ENCODE measurements around the gene SETD2.

Gene SETD2

GRCh38 chr3:47017504-47018268, 146.2 kb downstream of the SETD2 start:
- Histone ChIP-seq H4K20me1 (ENCODE audit: insufficient read depth, low read length) (no peaks in the 10 kb centered on the region), H3K4me1 (ENCODE audit: insufficient read depth, low read length) (peaks cover 94% of the 10 kb centered on the region), H3K27me3 (ENCODE audit: insufficient read depth, low read length, poor library complexity) (no peaks in the 10 kb centered on the region), H3K4me3 (ENCODE audit: low read depth in 1 of 2, low read length in 2 of 2) (no peak overlapping the region; a peak in 1 of 4 replicates), H3K9ac (ENCODE audit: low read depth, low read length) (peak overlapping the region; percentile 61), H3K79me2 (ENCODE audit: insufficient read depth, low read length) (peaks cover 49% of the 10 kb centered on the region), H3K4me2 (ENCODE audit: insufficient read depth, low read length) (peak overlapping the region; percentile 46), H3K9me3 (ENCODE audit: insufficient read depth, low read length, severe bottlenecking) (no peaks in the 10 kb centered on the region), H3K36me3 (ENCODE audit: insufficient read depth, low read length) (peaks cover 49% of the 10 kb centered on the region), H3K27ac (ENCODE audit: low read length) (peak overlapping the region; percentile 97), H2AFZ (ENCODE audit: low read depth, low read length) (no peak overlapping the region)
- ATAC-seq (ENCODE audit: insufficient read depth, low read depth) (peak; percentile 66), DNase-seq (peak; percentile 87)
- TF ChIP-seq, protein P1, sequence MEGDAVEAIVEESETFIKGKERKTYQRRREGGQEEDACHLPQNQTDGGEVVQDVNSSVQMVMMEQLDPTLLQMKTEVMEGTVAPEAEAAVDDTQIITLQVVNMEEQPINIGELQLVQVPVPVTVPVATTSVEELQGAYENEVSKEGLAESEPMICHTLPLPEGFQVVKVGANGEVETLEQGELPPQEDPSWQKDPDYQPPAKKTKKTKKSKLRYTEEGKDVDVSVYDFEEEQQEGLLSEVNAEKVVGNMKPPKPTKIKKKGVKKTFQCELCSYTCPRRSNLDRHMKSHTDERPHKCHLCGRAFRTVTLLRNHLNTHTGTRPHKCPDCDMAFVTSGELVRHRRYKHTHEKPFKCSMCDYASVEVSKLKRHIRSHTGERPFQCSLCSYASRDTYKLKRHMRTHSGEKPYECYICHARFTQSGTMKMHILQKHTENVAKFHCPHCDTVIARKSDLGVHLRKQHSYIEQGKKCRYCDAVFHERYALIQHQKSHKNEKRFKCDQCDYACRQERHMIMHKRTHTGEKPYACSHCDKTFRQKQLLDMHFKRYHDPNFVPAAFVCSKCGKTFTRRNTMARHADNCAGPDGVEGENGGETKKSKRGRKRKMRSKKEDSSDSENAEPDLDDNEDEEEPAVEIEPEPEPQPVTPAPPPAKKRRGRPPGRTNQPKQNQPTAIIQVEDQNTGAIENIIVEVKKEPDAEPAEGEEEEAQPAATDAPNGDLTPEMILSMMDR (IDR thresholded peaks at IDR 0.05; ENCODE audit: borderline replicate concordance, extremely low read depth, low read length, poor library complexity, severe bottlenecking) = peak; percentile 29
- no peak for TF ChIP-seq EZH2 (IDR thresholded peaks at IDR 0.05; ENCODE audit: borderline replicate concordance, low read depth, low read length, severe bottlenecking)

DNA sequence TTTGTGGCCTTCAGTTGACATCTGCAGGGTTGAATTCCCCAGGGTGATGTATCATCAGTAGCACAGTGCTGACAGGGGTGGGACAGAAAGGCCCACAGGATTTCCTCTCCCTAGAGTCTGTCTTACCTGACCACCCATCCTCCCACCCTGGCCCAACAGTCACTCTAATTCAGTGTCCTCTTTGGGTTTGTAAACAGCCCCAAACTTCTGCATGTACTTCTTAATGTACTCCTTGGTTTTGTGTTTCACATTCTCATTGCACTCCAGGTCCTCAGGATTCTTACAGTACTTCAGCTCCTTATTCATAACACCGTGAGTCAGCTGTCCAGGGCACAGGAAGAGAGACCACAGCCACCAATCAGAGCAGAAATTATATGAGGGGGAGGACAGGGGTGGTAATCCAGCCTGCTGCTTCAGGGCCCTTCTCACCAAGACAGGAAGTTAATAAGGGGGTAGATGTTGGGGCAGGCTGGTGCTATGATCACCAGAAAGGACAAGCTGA, 146.9 kb downstream of the SETD2 start:
- Histone ChIP-seq H3K4me3 (ENCODE audit: low read depth in 1 of 2, low read length in 2 of 2) (peak overlapping the region in 1 of 2 experiments; percentile 4; a peak in 1 of 4 replicates), H3K9me3 (ENCODE audit: insufficient read depth, low read length, severe bottlenecking) (no peaks in the 10 kb centered on the region), H3K27ac (ENCODE audit: low read length) (peak overlapping the region; percentile 97), H3K79me2 (ENCODE audit: insufficient read depth, low read length) (peaks cover 42% of the 10 kb centered on the region), H3K27me3 (ENCODE audit: insufficient read depth, low read length, poor library complexity) (no peaks in the 10 kb centered on the region), H3K9ac (ENCODE audit: low read depth, low read length) (peak overlapping the region; percentile 61), H3K4me1 (ENCODE audit: insufficient read depth, low read length) (peaks cover 89% of the 10 kb centered on the region), H4K20me1 (ENCODE audit: insufficient read depth, low read length) (no peaks in the 10 kb centered on the region), H3K36me3 (ENCODE audit: insufficient read depth, low read length) (peaks cover 51% of the 10 kb centered on the region), H3K4me2 (ENCODE audit: insufficient read depth, low read length) (peak overlapping the region; percentile 46), H2AFZ (ENCODE audit: low read depth, low read length) (no peak overlapping the region)
- TF ChIP-seq EZH2 (IDR thresholded peaks at IDR 0.05; ENCODE audit: borderline replicate concordance, low read depth, low read length, severe bottlenecking) = no peak
- TF ChIP-seq, protein P1 (IDR thresholded peaks at IDR 0.05; ENCODE audit: borderline replicate concordance, extremely low read depth, low read length, poor library complexity, severe bottlenecking) = no peak
- peak; percentile 86 for DNase-seq
- peak; percentile 75 for ATAC-seq (ENCODE audit: insufficient read depth, low read depth)

DNA sequence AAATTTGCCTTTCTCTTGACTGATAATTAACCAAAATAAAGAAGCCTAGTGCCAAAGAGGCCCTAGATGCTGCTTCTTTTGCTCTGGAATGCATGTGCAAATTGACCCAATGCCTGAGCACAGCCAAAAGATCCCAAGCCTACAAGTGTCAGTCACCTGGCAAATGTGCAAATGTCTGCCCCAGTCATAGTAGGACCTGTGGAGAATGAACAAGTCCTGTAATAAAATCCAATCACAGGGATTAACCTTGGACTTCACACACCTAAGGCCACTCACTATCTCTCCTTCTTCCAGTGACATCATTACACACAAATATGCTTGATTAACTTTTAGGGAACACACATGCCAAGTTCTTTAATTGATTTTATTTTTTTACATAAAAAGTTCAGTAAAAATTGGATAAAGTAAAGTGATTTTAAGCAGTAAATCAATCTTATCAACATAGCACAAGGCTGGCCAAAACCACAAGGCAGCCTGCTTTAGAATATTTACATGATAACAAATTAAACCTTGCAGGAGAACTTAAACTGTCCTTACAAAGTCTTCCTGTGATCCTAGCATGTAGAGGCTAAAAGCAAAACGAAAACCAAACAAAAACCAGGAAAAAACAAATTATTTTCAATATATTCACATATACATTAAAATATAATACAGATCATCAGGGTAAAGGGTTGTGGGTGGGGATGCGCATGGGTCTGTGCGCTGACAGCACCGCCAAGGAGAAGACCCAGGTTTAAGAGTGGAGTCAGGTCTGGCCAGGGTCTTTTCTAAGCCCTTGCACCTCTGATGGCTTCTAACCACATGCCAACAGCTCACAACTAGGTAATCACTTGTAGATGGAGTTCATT, 147.6 kb downstream of the SETD2 start:
- no peak for ATAC-seq (ENCODE audit: insufficient read depth, low read depth)
- Histone ChIP-seq H3K27me3 (ENCODE audit: insufficient read depth, low read length, poor library complexity) (no peaks in the 10 kb centered on the region), H3K79me2 (ENCODE audit: insufficient read depth, low read length) (peaks cover 36% of the 10 kb centered on the region), H3K36me3 (ENCODE audit: insufficient read depth, low read length) (peaks cover 51% of the 10 kb centered on the region), H4K20me1 (ENCODE audit: insufficient read depth, low read length) (no peaks in the 10 kb centered on the region), H3K27ac (ENCODE audit: low read length) (peak overlapping the region; percentile 97), H3K9ac (ENCODE audit: low read depth, low read length) (peak overlapping the region; percentile 61), H2AFZ (ENCODE audit: low read depth, low read length) (no peak overlapping the region), H3K4me1 (ENCODE audit: insufficient read depth, low read length) (peaks cover 84% of the 10 kb centered on the region), H3K9me3 (ENCODE audit: insufficient read depth, low read length, severe bottlenecking) (no peaks in the 10 kb centered on the region), H3K4me2 (ENCODE audit: insufficient read depth, low read length) (peak overlapping the region; percentile 46), H3K4me3 (ENCODE audit: low read depth in 1 of 2, low read length in 2 of 2) (peak overlapping the region in 1 of 2 experiments; percentile 31; a peak in 2 of 4 replicates)
- TF ChIP-seq, protein P1 (IDR thresholded peaks at IDR 0.05; ENCODE audit: borderline replicate concordance, extremely low read depth, low read length, poor library complexity, severe bottlenecking) = no peak
- TF ChIP-seq EZH2 (IDR thresholded peaks at IDR 0.05; ENCODE audit: borderline replicate concordance, low read depth, low read length, severe bottlenecking) = no peak
- peak; percentile 14 for DNase-seq

Data from DND-41 (cell line).